GDM1 (cell line): Measurements from ENCODE around the gene MTMR2.
A peak's percentile ranks its signal among the peaks of the same experiment; 100 is the strongest.

ENCODE experiments used
- DNase-seq: peaks from one replicate; lab custom pipeline; 2025; lab: John Stamatoyannopoulos, UW

The MTMR2 gene

GRCh38 chr11:95923728-95924413, at the start of gene MTMR2:
TSS of gene MTMR2 (minus strand) at chr11:95924107. CDS start at chr11:95923954, 153 bp downstream.
- peak; percentile 57 for DNase-seq

GRCh38 chr11:95972060-95972459, 48.2 kb upstream of the MTMR2 start:
- no peak for DNase-seq

DNA sequence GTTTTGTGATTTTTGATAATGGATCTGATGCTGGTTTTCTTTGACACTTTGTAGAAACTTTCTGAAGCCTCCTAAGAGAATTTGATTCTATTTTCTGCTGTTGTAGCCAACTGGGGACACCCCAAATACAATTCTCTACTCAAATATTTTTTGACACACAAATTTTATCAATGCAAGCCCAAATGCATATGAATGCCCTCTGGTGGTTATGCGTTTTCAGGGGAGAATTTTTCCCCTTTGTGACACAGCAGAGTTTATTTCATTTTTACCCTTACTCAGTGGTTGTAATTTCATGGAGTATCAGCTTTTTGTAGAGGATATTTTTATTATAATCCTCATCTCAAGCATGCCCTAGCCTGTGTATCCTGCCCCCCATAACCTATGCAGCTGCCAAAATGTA, 44.7 kb upstream of the MTMR2 start:
- DNase-seq, result no peak

DNA sequence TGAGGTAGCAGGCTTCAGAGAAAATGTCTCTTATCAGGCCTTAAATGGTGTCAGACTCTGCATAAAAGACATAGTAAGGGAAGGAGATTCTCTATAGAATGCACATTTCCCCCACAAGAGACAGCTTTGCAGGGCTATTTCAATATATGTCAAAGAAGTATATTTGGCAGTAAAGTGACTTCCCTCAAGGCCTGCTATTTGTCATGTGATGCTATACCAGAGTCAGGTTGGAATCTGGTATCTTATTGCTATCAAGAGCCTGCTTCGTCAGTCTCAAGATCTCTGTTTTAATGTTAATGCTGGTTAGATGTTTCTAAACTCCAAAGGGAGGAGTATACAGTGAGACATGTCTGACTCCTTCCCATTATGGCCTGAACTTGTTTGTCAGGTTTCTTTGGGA, 40.4 kb upstream of the MTMR2 start:
- no peak for DNase-seq

GRCh38 chr11:95961758-95962157, 37.9 kb upstream of the MTMR2 start:
- no peak for DNase-seq

DNA sequence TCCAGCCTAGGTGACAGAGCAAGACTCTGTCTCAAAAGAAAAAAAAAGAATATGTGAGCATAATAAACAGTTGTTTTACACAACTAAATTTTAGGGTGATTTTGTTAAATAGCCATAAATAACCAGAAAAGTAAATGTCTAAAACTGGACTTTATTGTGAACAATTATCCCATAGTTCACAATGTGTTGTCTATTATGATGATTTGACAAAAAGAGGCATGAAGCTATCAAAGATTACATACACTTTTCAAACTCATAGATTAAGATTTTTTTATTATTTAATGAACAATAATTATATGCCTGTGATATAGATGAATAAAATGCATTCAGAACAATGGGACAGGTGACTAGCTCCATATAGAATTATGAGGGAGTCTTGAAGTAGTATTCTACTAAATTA, 27.0 kb upstream of the MTMR2 start:
- DNase-seq, result no peak

DNA sequence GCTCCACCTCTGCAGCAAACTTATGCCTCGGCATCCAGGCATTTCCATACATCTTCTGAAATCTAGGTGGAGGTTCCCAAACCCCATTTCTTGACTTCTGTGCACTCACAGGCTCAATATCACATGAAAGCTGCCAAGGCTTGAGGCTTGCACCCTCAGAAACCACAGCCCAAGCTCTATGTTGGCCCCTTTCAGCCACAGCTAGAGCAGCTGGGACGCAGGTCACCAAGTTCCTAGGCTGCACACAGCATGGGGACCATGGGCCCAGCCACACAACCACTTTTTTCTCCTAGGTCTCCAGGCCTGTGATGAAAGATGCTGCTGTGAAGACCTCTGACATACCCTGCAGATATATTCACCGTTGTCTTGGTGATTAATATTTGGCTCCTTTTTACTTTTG, 24.7 kb upstream of the MTMR2 start:
- no peak for DNase-seq

- no peak for DNase-seq
Measured at GRCh38 chr11:95944623-95945022, 20.7 kb upstream of the MTMR2 start.

DNA sequence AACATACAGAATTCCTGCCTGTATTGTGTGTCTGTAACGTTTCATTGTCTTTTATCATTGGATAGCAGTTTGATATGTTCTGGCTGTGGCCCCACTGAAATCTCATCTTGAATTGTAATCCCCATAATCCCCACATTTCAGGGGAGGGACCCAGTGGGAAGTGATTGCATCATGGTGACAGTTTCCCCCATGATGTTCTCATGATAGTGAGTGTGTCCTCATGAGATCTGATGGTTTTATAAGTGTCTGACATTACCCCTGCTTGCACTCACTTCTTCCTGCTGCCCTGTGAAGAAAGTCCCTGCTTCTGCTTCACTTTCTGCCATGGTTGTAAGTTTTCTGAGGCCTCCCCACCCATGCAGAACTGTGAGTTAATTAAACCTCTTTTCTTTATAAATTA, 19.6 kb upstream of the MTMR2 start:
- no peak for DNase-seq

DNA sequence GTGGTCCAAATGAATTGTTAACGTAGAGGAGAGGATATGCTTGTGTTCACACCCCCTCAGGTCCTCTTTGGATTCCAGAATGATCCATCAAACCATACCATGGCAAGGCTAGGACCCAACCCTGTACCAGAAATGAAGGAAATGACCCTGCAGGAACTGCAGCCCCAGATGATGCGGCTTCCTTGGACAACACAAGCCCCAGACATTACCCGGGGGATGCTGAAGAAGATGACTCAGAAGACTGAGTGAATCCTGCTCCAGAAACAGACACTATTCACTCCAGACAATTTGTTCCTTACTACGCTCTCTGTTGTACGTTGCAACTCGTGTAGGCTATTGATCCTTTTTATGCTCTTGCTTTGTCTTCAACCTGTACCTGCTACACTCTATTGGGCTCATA, 15.2 kb upstream of the MTMR2 start:
- DNase-seq, result no peak

GRCh38 chr11:95937358-95937757, 13.5 kb upstream of the MTMR2 start:
- no peak for DNase-seq

DNA sequence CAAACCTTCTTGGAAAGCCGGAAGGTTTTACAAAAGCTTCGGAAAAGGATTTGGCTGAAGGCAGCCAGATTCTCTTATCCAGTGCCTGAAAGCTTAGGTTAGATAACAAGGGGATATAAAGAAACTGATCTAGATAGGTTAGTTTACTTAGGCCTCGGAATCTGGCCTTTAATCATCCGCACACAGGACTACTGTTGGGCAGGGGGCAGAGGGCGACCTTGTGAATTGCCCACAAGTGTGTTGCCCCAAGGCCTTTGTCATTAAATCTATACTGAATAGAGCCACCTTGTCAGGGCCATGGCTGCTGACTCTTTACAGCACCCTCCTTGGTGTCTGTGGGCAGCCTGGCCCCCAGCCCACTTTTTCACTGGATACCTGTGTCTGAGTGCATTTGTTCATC, 9.7 kb upstream of the MTMR2 start:
- DNase-seq, result no peak

- no peak for DNase-seq
Measured at GRCh38 chr11:95931916-95932315, 8.0 kb upstream of the MTMR2 start.

- no peak for DNase-seq
Measured at GRCh38 chr11:95930948-95931347, 7.0 kb upstream of the MTMR2 start.

DNA sequence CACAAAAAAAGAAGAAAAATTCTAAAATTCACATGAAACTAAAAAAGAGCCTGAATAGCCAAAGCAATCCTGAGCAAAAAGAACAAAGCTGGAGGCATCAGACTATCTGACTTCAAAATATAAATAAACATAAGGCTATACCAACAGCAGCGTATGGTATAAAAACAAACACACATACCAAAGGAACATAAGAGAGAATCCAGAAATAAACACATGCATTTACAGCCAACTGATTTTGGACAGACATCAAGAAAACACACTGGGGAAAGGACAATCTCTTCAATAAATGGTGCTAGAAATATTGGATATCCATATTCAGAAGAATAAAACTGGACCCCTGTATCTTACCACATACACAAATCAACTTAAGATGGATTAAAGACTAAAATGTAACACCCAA, 2.8 kb upstream of the MTMR2 start:
- no peak for DNase-seq

DNA sequence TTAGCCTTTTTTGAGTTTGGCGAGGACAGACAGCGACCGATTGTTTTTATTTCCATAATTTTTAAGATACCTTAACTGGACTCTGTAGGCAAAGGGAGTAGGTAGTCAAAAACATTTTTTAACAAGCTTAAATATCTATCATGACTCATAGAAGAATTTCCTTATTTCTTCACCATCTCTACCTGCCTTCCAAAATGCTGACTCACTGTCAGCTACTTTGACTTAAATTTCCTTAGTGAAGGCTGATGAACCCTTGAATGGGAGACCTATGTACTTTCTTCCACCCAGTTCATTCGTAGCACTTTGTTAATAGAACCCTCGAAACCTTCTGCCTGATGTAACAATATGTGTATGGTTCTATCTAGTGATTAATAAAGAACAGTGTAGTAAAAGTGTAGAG, 1.1 kb upstream of the MTMR2 start:
- no peak for DNase-seq

DNA sequence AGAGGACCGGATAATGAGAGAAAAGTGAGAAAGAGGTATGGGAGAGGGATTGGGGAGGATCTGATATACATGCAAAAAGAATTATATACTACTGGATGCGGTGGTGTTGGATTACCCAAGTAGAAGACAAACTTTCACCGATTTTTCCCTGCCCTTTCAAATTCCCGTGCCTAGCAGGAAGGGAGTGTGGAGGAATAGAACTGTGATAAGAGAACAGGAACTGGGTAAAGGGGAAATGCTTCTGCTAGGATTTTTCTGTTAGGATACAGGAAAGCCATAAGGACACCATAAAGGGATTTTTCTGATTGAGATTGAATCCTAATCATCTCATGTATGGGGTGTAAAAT, 480 bp upstream of the MTMR2 start:
- no peak for DNase-seq

- no peak for DNase-seq
Measured at GRCh38 chr11:95923439-95923727, 524 bp downstream of the MTMR2 start.

DNA sequence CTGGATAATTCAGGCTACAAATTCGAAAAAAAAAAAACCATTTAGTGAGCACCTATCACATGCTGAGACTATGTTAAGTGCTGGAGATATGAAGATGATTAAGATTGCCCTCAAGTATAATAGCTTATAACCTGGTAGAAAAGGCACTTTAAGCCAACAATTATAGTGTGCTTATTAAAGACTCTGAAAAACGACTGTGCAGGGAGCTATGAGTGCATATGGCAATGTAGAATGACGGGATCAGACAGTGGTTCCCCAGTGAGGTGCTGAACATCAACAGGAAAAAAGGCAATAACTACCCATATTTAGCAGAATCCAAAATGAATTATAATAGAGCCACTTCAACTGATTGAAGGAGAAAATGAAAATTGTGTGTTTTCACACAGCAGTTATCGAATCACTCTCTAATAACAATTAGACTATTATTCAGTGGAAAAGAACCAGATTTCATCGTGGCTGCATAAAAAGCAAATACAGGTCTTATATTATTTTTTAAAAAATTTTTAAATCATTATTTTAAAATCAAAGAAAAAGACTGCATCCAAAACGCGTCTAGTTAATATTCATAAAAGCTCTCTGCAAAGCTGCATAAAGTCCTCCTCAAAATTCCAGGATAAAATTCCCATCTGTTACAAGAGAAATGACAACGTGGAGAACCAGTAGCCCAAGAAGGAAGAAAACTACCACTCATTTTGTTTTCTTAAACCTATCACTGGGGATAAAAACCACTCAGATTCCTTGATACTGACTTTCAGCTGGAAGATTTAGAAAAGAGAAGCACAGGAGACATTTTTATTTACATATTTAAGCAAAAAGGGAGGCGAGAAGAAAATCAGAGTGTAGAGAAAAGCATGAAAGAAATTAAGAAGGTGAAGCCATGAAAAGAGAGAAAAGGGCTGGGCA, 1.1 kb downstream of the MTMR2 start:
- no peak for DNase-seq

GRCh38 chr11:95922099-95922498, 1.8 kb downstream of the MTMR2 start:
- DNase-seq, result peak; percentile 20

DNA sequence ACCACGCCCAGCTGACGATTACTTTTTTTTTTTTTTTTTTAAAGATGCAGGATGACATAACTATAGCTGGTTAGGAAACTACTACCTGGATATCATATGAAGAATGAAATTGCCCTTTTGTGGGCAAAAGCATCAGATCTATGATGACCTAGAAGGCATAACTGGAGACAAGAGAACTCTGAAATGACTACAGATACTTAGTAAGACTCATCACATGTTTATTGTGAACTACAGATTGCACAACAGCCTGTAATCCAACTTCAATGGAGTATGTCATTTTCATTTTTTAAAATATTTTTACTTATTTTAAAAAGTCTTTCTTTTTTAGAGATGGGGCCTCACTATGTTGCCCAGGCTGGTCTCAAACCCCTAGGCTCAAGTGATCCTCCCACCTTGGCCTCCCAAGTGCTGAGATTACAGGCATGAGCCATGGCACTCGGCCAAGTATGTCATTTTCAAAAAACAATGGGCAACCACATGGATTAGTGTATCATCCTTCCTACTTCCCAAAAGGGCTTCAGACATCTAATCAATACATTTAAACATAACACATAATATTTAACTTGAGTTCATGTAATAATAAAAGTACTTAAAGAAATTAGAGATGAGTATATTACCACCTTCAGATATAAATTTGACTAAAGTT, 3.3 kb downstream of the MTMR2 start:
- DNase-seq, result no peak

GRCh38 chr11:95919514-95919913, 4.4 kb downstream of the MTMR2 start:
- no peak for DNase-seq

DNA sequence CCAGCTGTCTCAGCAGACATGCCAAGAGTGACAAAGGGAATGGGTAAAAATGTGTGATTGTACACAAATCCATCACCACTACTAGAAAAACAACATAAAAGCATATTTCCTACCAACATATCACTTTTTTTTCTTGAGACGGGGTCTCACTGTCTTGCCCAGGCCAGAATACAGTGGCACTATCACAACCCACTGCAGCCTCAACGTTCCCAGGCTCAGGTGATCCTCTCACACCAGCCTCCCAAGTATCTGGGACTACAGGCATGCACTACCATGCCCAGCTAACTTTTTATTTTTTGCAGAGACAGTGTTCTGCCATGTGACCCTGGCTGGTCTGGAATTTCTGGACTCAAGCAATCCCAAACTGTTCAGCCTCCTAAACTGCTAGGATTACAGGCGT, 5.2 kb downstream of the MTMR2 start:
- no peak for DNase-seq
